Measurements from ENCODE around the gene SPAG7. TPM values are rescaled to one million over a fixed set of nuclear protein-coding genes. Genes with fewer than 3 reads are reported as not detected.

The SPAG7 gene
- polyA plus RNA-seq, 1 of the 3 experiments (the other 2 are of a cell fraction): 133 TPM

DNA sequence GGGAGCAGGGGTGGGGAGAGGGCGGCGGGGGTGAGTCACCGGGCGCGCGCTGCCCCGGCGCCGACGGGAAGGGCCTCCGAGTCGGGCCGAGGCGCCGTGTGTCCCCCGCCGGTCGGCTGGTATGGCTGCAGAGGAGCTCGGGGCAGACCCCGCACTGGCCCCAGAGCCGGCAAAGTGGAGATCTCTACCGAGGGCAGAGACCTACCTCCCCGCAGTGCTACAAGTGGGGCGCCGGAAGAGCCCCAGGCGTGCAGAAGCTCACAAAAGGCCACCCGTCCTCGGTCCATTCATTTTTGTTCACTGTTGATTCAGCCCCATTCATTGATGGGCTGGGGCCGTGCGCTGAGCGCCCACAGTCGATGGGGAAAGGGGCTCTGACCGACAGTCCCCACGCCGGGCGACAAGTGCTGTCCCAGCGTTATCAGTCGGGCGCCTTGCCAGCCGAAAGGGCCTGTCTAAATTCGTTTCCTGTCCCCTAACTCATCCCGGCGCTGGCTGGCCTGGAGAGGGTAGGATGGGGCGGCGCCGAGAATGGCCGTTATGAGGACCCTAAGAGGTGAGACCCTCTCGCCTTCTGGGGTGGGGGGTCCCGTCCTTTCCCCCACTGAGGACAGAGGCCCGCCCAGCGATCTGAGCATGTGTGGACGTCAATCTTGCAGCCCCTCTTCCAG, 17.4 kb downstream of the SPAG7 start:
- ChIA-PET POLR2A (interaction anchor here (4.6 to 6.7 kb wide), 2 partner anchors 10 to 17 kb away, joined by 16 to 56 read pairs; partner anchors contain the start of genes RNF167, SLC25A11 and SPAG7), CTCF (interaction anchor here (1.9 to 2.7 kb wide), 4 partner anchors 16 to 41 kb away, joined by 6 to 13 read pairs (median 8); partner anchors contain the start of gene SPAG7)
- H3K4me2 ChIP-seq: peak overlapping the region; percentile 98
- WGBS (ENCODE audit: low lambda C conversion rate): 5% methylated on average over 7 of the region's 52 CpGs
- peaks cover 18% of the 10 kb centered on the region in 2 experiments for H3K36me3 ChIP-seq (replicated peaks in 1 of 2; ENCODE audit: control insufficient read depth in 1 of 2, insufficient read depth in 2 of 2, low read length in 1 of 2)
- peak; percentile 82 for DNase-seq
- TF ChIP-seq SMC3 (IDR thresholded peaks at IDR 0.05; ENCODE audit: low read depth, low read length) (no peak), EP300 (IDR thresholded peaks at IDR 0.05; ENCODE audit: borderline replicate concordance in 1 of 2, low read depth in 1 of 2, low read length in 1 of 2) (0 out of 4 replicates have a peak, but pooled peaks of 1 of the 2 experiments have one; percentile 4), EZH2phosphoT487 (IDR thresholded peaks at IDR 0.05; ENCODE audit: borderline replicate concordance, low read depth) (no peak), REST (IDR thresholded peaks at IDR 0.05; ENCODE audit: low read depth, low read length) (no peak), RXRA (IDR thresholded peaks at IDR 0.05; ENCODE audit: borderline replicate concordance, low read depth) (0 out of 2 replicates have a peak, but pooled peaks have one; percentile 22), USF1 (IDR thresholded peaks at IDR 0.05; ENCODE audit: borderline replicate concordance, low read depth) (no peak), SIN3A (IDR thresholded peaks at IDR 0.05; ENCODE audit: borderline replicate concordance, low read depth, low read length) (peak; percentile 7; the same call in 1 of the 2 replicates), GABPA (IDR thresholded peaks at IDR 0.05; ENCODE audit: low read depth) (no peak), YY1 (IDR thresholded peaks at IDR 0.05; ENCODE audit: low read depth) (0 out of 2 replicates have a peak, but pooled peaks have one; percentile 5), TEAD4 (IDR thresholded peaks at IDR 0.05; ENCODE audit: borderline replicate concordance, insufficient read depth) (no peak), FOXM1 (IDR thresholded peaks at IDR 0.05; ENCODE audit: low read depth) (no peak), FOXJ3 (CRISPR knock-in tag; IDR thresholded peaks at IDR 0.05) (0 out of 2 replicates have a peak, but pooled peaks have one; percentile 35), GATA2 (CRISPR knock-in tag; IDR thresholded peaks at IDR 0.05) (peak; percentile 69), ELF1 (IDR thresholded peaks at IDR 0.05) (no peak), MEF2A (IDR thresholded peaks at IDR 0.05; ENCODE audit: borderline replicate concordance, low read depth) (no peak), MXI1 (IDR thresholded peaks at IDR 0.05; ENCODE audit: low read depth, low read length) (peak; percentile 45), MAX (IDR thresholded peaks at IDR 0.05; ENCODE audit: low read depth) (no peak), POLR2AphosphoS5 (IDR thresholded peaks at IDR 0.05; ENCODE audit: low read depth, low read length) (peak; percentile 42)
- TF ChIP-seq, protein P1, sequence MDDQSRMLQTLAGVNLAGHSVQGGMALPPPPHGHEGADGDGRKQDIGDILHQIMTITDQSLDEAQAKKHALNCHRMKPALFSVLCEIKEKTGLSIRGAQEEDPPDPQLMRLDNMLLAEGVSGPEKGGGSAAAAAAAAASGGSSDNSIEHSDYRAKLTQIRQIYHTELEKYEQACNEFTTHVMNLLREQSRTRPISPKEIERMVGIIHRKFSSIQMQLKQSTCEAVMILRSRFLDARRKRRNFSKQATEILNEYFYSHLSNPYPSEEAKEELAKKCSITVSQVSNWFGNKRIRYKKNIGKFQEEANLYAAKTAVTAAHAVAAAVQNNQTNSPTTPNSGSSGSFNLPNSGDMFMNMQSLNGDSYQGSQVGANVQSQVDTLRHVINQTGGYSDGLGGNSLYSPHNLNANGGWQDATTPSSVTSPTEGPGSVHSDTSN (IDR thresholded peaks at IDR 0.05): peak; percentile 47; the same call in 1 of the 2 replicates
- H3K79me2 ChIP-seq (ENCODE audit: insufficient read depth): peaks cover 58% of the 10 kb centered on the region
- peaks cover 50% of the 10 kb centered on the region for H3F3A ChIP-seq (replicated peaks; ENCODE audit: insufficient read depth)
- H3K9me2 ChIP-seq: no peaks in the 10 kb centered on the region
- H3K4me3 ChIP-seq (ENCODE audit: low read depth in 2 of 2, low read length in 1 of 2): peak overlapping the region; percentile 59 to 60
- H3K9me3 ChIP-seq: no peaks in the 10 kb centered on the region
- H3K4me1 ChIP-seq (ENCODE audit: control insufficient read depth in 1 of 2, insufficient read depth in 2 of 2, low read depth in 1 of 2, low read length in 1 of 2): peaks cover 36 to 37% of the 10 kb centered on the region in 2 experiments
- peak overlapping the region; percentile 83 for H3K9ac ChIP-seq
- no peaks in the 10 kb centered on the region for H3K27me3 ChIP-seq (ENCODE audit: insufficient read depth)
- H3K27ac ChIP-seq (ENCODE audit: low read depth in 2 of 2, low read length in 1 of 2): peak overlapping the region; percentile 97 to 100
- H2AFZ ChIP-seq (ENCODE audit: low read depth): peak overlapping the region; percentile 57; the same call in 1 of the 2 replicates
- H4K20me1 ChIP-seq (ENCODE audit: insufficient read depth): peaks cover 23% of the 10 kb centered on the region

Measured in SK-N-SH (cell line).